Loucy (cell line): Measurements from ENCODE around the gene KLHDC9.

Experiments
- H2AFZ ChIP-seq: fragments of 200-600 bp; sonication (generic); 2 replicates; pipeline ENCODE4 v1.6.0; 2016; ENCODE audit warnings: antibody characterized with exemption, mild to moderate bottlenecking, low read length, moderate library complexity
- H3F3A ChIP-seq: fragments of 200-600 bp; 2 replicates; pipeline ENCODE4 v1.6.0; 2016; ENCODE audit warnings: antibody characterized with exemption, low read depth, mild to moderate bottlenecking
- H3K27me3 ChIP-seq: fragments of 200-600 bp; sonication (generic); 2 replicates; pipeline ENCODE4 v1.6.1; 2014; ENCODE audit warnings: low read length, mild to moderate bottlenecking; ENCODE audit not compliant: insufficient read depth, poor library complexity, severe bottlenecking
- H3K36me3 ChIP-seq: fragments of 200-600 bp; sonication (generic); 2 replicates; pipeline ENCODE4 v1.6.1; 2016; ENCODE audit warnings: low read length; ENCODE audit not compliant: insufficient read depth
- H3K4me1 ChIP-seq: fragments of 200-600 bp; sonication (generic); 2 replicates; pipeline ENCODE4 v1.5.1; 2014; ENCODE audit warnings: low read length, mild to moderate bottlenecking; ENCODE audit not compliant: insufficient read depth, poor library complexity, severe bottlenecking
- H3K4me2 ChIP-seq: fragments of 200-600 bp; sonication (generic); 2 replicates; pipeline ENCODE4 v1.6.0; 2014; ENCODE audit warnings: antibody characterized with exemption, low read length, low read depth, mild to moderate bottlenecking; ENCODE audit not compliant: poor library complexity, severe bottlenecking
- H3K4me3 ChIP-seq: fragments of 200-600 bp; sonication (generic); 2 replicates; pipeline ENCODE4 v1.5.1; 2014; ENCODE audit warnings: low read length, mild to moderate bottlenecking, mixed read lengths; ENCODE audit not compliant: poor library complexity, severe bottlenecking
- H3K79me2 ChIP-seq: fragments of 200-600 bp; sonication (generic); 2 replicates; pipeline ENCODE4 v1.6.1; 2014; ENCODE audit warnings: low read length; ENCODE audit not compliant: insufficient read depth
- H3K9ac ChIP-seq: fragments of 200-600 bp; sonication (generic); 2 replicates; pipeline ENCODE4 v1.6.0; 2014; ENCODE audit warnings: mild to moderate bottlenecking, low read depth, low read length, moderate library complexity; ENCODE audit not compliant: poor library complexity, severe bottlenecking
- H3K9me2 ChIP-seq: fragments of 200-600 bp; sonication (generic); replicated peaks from 2 replicates; pipeline ENCODE4 v1.6.1; 2016; ENCODE audit warnings: low read depth, low read length, mixed read lengths
- H3K9me3 ChIP-seq: fragments of 200-600 bp; sonication (generic); 2 replicates; pipeline ENCODE4 v1.6.1; 2014; ENCODE audit warnings: mild to moderate bottlenecking, antibody characterized with exemption, low read length, low read depth; ENCODE audit not compliant: insufficient read depth
- H4K20me1 ChIP-seq: fragments of 200-600 bp; sonication (generic); 2 replicates; pipeline ENCODE4 v1.6.0; 2014; ENCODE audit warnings: antibody characterized with exemption, low read length, mild to moderate bottlenecking; ENCODE audit not compliant: insufficient read depth, poor library complexity, severe bottlenecking
- EZH2phosphoT487 ChIP-seq: fragments of 200-600 bp; IDR thresholded peaks from 2 replicates; pipeline ENCODE4 v1.6.1; 2018; ENCODE audit warnings: antibody characterized with exemption, mild to moderate bottlenecking, moderate library complexity, borderline replicate concordance
- TF ChIP-seq, protein P1 (sequence below): fragments of 200-600 bp; sonication (generic); conservative IDR thresholded peaks from 2 replicates; pipeline ENCODE4 v1.5.1; 2014; ENCODE audit warnings: mild to moderate bottlenecking, antibody characterized with exemption, low read length

Gene KLHDC9

DNA sequence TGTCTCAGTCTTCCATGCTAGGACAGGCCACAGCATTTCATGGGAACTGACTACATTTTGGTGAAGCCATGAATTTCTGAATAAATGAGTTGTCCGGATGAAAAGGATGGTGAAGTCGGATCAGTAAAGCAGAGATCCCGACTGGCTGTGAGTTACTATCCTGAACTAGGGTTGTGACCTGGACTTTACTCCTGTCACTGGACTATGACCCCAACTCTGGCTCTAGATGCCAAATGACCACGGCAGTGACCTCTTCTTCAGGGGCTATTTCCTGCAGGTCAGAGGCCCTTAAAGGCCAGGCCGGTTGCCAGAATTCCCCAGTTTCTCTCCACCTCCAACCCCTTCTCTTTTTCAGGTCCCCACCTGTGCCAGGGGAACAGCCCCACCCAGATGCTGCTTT lies 7.1 kb upstream of the KLHDC9 start:
- no peak overlapping the region for H3K4me2 ChIP-seq
- H3K9ac ChIP-seq = no peak overlapping the region
- no peak overlapping the region for H2AFZ ChIP-seq
- H3K9me3 ChIP-seq = no peaks in the 10 kb centered on the region
- no peaks in the 10 kb centered on the region for H3K79me2 ChIP-seq
- no peaks in the 10 kb centered on the region for H3K4me1 ChIP-seq
- H3K4me3 ChIP-seq = no peak overlapping the region
- H3F3A ChIP-seq = no peaks in the 10 kb centered on the region
- H4K20me1 ChIP-seq = no peaks in the 10 kb centered on the region
- H3K36me3 ChIP-seq = no peaks in the 10 kb centered on the region
- H3K27me3 ChIP-seq = no peaks in the 10 kb centered on the region
- no peaks in the 10 kb centered on the region for H3K9me2 ChIP-seq
- TF ChIP-seq, protein P1, sequence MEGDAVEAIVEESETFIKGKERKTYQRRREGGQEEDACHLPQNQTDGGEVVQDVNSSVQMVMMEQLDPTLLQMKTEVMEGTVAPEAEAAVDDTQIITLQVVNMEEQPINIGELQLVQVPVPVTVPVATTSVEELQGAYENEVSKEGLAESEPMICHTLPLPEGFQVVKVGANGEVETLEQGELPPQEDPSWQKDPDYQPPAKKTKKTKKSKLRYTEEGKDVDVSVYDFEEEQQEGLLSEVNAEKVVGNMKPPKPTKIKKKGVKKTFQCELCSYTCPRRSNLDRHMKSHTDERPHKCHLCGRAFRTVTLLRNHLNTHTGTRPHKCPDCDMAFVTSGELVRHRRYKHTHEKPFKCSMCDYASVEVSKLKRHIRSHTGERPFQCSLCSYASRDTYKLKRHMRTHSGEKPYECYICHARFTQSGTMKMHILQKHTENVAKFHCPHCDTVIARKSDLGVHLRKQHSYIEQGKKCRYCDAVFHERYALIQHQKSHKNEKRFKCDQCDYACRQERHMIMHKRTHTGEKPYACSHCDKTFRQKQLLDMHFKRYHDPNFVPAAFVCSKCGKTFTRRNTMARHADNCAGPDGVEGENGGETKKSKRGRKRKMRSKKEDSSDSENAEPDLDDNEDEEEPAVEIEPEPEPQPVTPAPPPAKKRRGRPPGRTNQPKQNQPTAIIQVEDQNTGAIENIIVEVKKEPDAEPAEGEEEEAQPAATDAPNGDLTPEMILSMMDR = no peak
- no peak for TF ChIP-seq EZH2phosphoT487

GRCh38 chr1:161091796-161092507 lies 6.2 kb upstream of the KLHDC9 start:
- H3K9me3 ChIP-seq = no peaks in the 10 kb centered on the region
- H3K4me3 ChIP-seq = no peak overlapping the region
- TF ChIP-seq, protein P1 = no peak
- no peak for TF ChIP-seq EZH2phosphoT487
- no peaks in the 10 kb centered on the region for H3K27me3 ChIP-seq
- no peaks in the 10 kb centered on the region for H3K4me1 ChIP-seq
- H3K4me2 ChIP-seq = no peak overlapping the region
- no peak overlapping the region for H3K9ac ChIP-seq
- H4K20me1 ChIP-seq = no peaks in the 10 kb centered on the region
- H3F3A ChIP-seq = no peaks in the 10 kb centered on the region
- H2AFZ ChIP-seq = no peak overlapping the region
- no peaks in the 10 kb centered on the region for H3K9me2 ChIP-seq
- no peaks in the 10 kb centered on the region for H3K79me2 ChIP-seq
- no peaks in the 10 kb centered on the region for H3K36me3 ChIP-seq

- no peaks in the 10 kb centered on the region for H3K36me3 ChIP-seq
- H3K4me3 ChIP-seq = no peak overlapping the region
- H3F3A ChIP-seq = no peaks in the 10 kb centered on the region
- no peaks in the 10 kb centered on the region for H3K9me3 ChIP-seq
- H3K4me1 ChIP-seq = peaks cover 3% of the 10 kb centered on the region
- no peak overlapping the region for H3K9ac ChIP-seq
- H2AFZ ChIP-seq = no peak overlapping the region
- H3K4me2 ChIP-seq = no peak overlapping the region
- H3K79me2 ChIP-seq = no peaks in the 10 kb centered on the region
- H3K9me2 ChIP-seq = no peaks in the 10 kb centered on the region
- no peaks in the 10 kb centered on the region for H4K20me1 ChIP-seq
- no peaks in the 10 kb centered on the region for H3K27me3 ChIP-seq
- TF ChIP-seq, protein P1 = no peak
- no peak for TF ChIP-seq EZH2phosphoT487
Measured at GRCh38 chr1:161092621-161093028, 5.5 kb upstream of the KLHDC9 start.
